Stomach (tissue), 4 donors: Measurements from ENCODE around the gene LRRC37A2.
"Not testable (repeated sequence)": the region's sequence is repeated elsewhere in the genome, so short reads cannot be mapped to it uniquely, and the experiment has no call there.

Source experiments
- EP300 ChIP-seq: sonication (generic); formaldehyde crosslinking; IDR thresholded peaks from one replicate; pipeline ENCODE4 v1.6.1; 2017; ENCODE audit warnings: antibody characterized with exemption
- POLR2A ChIP-seq, 4 donors: fragments of 450-650 bp; IDR thresholded peaks; one replicate each; pipeline ENCODE4 v1.6.1; 2016; ENCODE audit warnings: antibody characterized with exemption in 4 of 4, control low read depth in 2 of 4, mild to moderate bottlenecking in 1 of 4, moderate library complexity in 1 of 4
- POLR2AphosphoS5 ChIP-seq, 3 donors: sonication (generic); formaldehyde crosslinking; IDR thresholded peaks; one replicate each; pipeline ENCODE4 v1.6.1; 2016; ENCODE audit warnings: antibody characterized with exemption in 3 of 3
- TF ChIP-seq, protein P1 (sequence below), 7 experiments: fragments of 450-650 bp in 4 of 7; fragments of 200-600 bp in 3 of 7; sonication (generic) in 3 of 7; IDR thresholded peaks; one replicate each; pipeline ENCODE4 v1.5.1; 2016 to 2019; ENCODE audit warnings: antibody characterized with exemption in 7 of 7, control low read depth in 2 of 7, mild to moderate bottlenecking in 1 of 7

DNA sequence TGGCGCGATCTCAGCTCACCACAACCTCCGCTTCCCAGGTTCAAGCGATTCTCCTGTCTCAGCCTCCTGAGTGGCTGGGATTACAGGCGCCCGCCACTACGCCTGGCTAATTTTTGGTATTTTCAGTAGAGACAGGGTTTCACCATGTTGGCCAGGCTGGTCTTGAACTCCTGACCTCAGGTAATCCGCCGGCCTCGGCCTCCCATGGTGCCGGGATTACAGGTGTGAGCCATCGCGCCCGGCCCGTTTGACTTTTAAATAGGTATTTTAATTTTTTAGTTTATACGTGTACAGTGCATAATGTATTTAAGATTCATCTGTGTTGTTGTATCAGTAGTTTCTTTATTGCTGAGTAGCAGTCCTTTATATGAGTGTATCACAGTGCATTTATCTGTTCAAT lies 20.2 kb upstream of the LRRC37A2 start:
- TF ChIP-seq, protein P1, sequence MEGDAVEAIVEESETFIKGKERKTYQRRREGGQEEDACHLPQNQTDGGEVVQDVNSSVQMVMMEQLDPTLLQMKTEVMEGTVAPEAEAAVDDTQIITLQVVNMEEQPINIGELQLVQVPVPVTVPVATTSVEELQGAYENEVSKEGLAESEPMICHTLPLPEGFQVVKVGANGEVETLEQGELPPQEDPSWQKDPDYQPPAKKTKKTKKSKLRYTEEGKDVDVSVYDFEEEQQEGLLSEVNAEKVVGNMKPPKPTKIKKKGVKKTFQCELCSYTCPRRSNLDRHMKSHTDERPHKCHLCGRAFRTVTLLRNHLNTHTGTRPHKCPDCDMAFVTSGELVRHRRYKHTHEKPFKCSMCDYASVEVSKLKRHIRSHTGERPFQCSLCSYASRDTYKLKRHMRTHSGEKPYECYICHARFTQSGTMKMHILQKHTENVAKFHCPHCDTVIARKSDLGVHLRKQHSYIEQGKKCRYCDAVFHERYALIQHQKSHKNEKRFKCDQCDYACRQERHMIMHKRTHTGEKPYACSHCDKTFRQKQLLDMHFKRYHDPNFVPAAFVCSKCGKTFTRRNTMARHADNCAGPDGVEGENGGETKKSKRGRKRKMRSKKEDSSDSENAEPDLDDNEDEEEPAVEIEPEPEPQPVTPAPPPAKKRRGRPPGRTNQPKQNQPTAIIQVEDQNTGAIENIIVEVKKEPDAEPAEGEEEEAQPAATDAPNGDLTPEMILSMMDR (IDR thresholded peaks at IDR 0.05) = not testable (repeated sequence)
- not testable (repeated sequence) for TF ChIP-seq POLR2AphosphoS5 (IDR thresholded peaks at IDR 0.05); POLR2A (IDR thresholded peaks at IDR 0.05); EP300
